Neural progenitor cell (in vitro differentiated cells): ENCODE results near the gene KIF26B. TPM values are rescaled to one million over a fixed set of nuclear protein-coding genes. Genes with fewer than 3 reads are reported as not detected.

Experiments
- DNase-seq: peaks from one replicate; pipeline ENCODE4 v3.0.0-alpha.2; 2016; ENCODE audit warnings: low spot score
- H2AFZ ChIP-seq: fragments of 200-600 bp; sonication (generic); replicated peaks from 2 replicates; pipeline ENCODE4 v1.6.1; 2016; ENCODE audit warnings: antibody characterized with exemption
- H3F3A ChIP-seq: fragments of 200-600 bp; sonication (generic); 2 replicates; pipeline ENCODE4 v1.6.1; 2016; ENCODE audit warnings: antibody characterized with exemption, low read depth
- H3K27ac ChIP-seq: fragments of 200-600 bp; sonication (generic); 2 replicates; pipeline ENCODE4 v1.5.1; 2016; ENCODE audit warnings: mild to moderate bottlenecking
- H3K27me3 ChIP-seq: fragments of 200-600 bp; sonication (generic); 2 replicates; pipeline ENCODE4 v1.6.1; 2016; ENCODE audit warnings: mild to moderate bottlenecking, moderate library complexity
- H3K36me3 ChIP-seq: fragments of 200-600 bp; sonication (generic); 2 replicates; pipeline ENCODE4 v1.5.1; 2016
- H3K4me1 ChIP-seq: fragments of 200-600 bp; sonication (generic); 2 replicates; pipeline ENCODE4 v1.6.1; 2016; ENCODE audit warnings: mixed run types
- H3K4me2 ChIP-seq: fragments of 200-600 bp; sonication (generic); 2 replicates; pipeline ENCODE4 v1.6.1; 2016
- H3K4me3 ChIP-seq: fragments of 200-600 bp; sonication (generic); 2 replicates; pipeline ENCODE4 v1.5.1; 2016
- H3K79me2 ChIP-seq: fragments of 200-600 bp; sonication (generic); 2 replicates; pipeline ENCODE4 v1.6.1; 2016; ENCODE audit warnings: low read depth
- H3K9ac ChIP-seq: fragments of 200-600 bp; sonication (generic); 2 replicates; pipeline ENCODE4 v1.6.1; 2016
- H3K9me3 ChIP-seq: fragments of 200-600 bp; sonication (generic); 2 replicates; pipeline ENCODE4 v1.5.1; 2016; ENCODE audit warnings: low read depth
- H4K20me1 ChIP-seq: fragments of 200-600 bp; sonication (generic); 2 replicates; pipeline ENCODE4 v1.6.1; 2016; ENCODE audit warnings: low read depth
- H3K27ac Mint-ChIP-seq: 3 replicates; pipeline ENCODE4 v1.8.0; 2021; ENCODE audit warnings: mixed read lengths
- H3K27me3 Mint-ChIP-seq: 2 replicates; pipeline ENCODE4 v1.8.0; 2022; ENCODE audit warnings: low read depth, mild to moderate bottlenecking, inconsistent platforms, moderate library complexity, mixed read lengths; ENCODE audit not compliant: insufficient read depth
- H3K36me3 Mint-ChIP-seq: 3 replicates; pipeline ENCODE4 v1.8.0; 2021; ENCODE audit warnings: mixed read lengths
- H3K4me1 Mint-ChIP-seq: 3 replicates; pipeline ENCODE4 v1.8.0; 2021; ENCODE audit warnings: mixed read lengths
- H3K4me3 Mint-ChIP-seq: 3 replicates; pipeline ENCODE4 v1.8.0; 2021; ENCODE audit warnings: mild to moderate bottlenecking, moderate library complexity, mixed read lengths
- H3K9me3 Mint-ChIP-seq: 3 replicates; pipeline ENCODE4 v1.8.0; 2020; ENCODE audit warnings: mixed read lengths
- CTCF ChIP-seq: fragments of 200-600 bp; sonication (generic); IDR thresholded peaks from 2 replicates; pipeline ENCODE4 v1.5.1; 2017; ENCODE audit warnings: antibody characterized with exemption, mild to moderate bottlenecking
- EZH2 ChIP-seq: fragments of 200-600 bp; sonication (generic); IDR thresholded peaks from 2 replicates; pipeline ENCODE4 v1.6.1; 2017; ENCODE audit warnings: antibody characterized with exemption, mild to moderate bottlenecking, moderate library complexity
- EZH2phosphoT487 ChIP-seq: fragments of 200-600 bp; sonication (generic); IDR thresholded peaks from 2 replicates; pipeline ENCODE4 v1.6.1; 2017; ENCODE audit warnings: antibody characterized with exemption
- total RNA-seq: library from RNA; depleted of rRNA; stranded (reverse); fragments of >200 nt; gene quantifications from 2 replicates; pipeline ENCODE4 v1.2.3, GENCODE V29; 2015; ENCODE audit warnings: low replicate concordance

Gene KIF26B
- total RNA-seq, 1 donor from 2014 or later: 0.47 TPM

DNA sequence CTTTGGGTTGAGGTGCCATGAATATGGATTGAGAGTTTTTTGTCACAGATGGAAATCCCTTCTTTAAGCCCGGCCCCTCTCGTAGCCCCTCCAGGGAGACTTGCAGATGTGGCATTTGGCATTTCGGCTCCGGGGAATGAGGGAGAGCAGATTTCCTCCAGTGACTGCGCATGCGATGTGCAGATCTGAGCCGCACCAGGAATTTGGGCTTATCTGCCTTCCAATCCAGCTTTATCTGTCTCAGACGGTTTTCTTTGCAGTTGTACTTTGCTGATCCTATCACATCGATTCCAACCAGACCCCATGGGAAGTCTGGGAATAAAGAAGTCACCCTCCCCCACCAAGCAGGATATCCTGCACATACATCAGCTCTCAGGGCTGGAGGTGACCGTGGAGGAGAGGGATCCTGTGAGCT, 11.7 kb downstream of the KIF26B start:
- Mint-ChIP-seq H3K27me3 (peaks cover 6% of the 10 kb centered on the region), H3K9me3 (peaks cover 9% of the 10 kb centered on the region), H3K36me3 (peaks cover 4% of the 10 kb centered on the region), H3K4me3 (peak overlapping the region; percentile 52), H3K27ac (no peak overlapping the region), H3K4me1 (peaks cover 15% of the 10 kb centered on the region)
- H3K4me2 ChIP-seq: peak overlapping the region; percentile 50
- no peaks in the 10 kb centered on the region for H3K36me3 ChIP-seq
- no peak overlapping the region for H3K4me3 ChIP-seq
- no peaks in the 10 kb centered on the region for H3F3A ChIP-seq
- no peak for DNase-seq
- no peak overlapping the region for H3K27ac ChIP-seq
- no peaks in the 10 kb centered on the region for H3K27me3 ChIP-seq
- H3K9ac ChIP-seq: no peak overlapping the region
- H2AFZ ChIP-seq: peak overlapping the region; percentile 51
- no peaks in the 10 kb centered on the region for H3K9me3 ChIP-seq
- TF ChIP-seq CTCF: no peak
- H4K20me1 ChIP-seq: no peaks in the 10 kb centered on the region
- H3K79me2 ChIP-seq: no peaks in the 10 kb centered on the region
- H3K4me1 ChIP-seq: peaks cover 12% of the 10 kb centered on the region

- Histone ChIP-seq H3K4me1 (peaks cover 12% of the 10 kb centered on the region), H4K20me1 (no peaks in the 10 kb centered on the region), H3K27me3 (no peaks in the 10 kb centered on the region), H3K79me2 (no peaks in the 10 kb centered on the region), H3K36me3 (no peaks in the 10 kb centered on the region), H3K9ac (no peak overlapping the region), H3K4me3 (no peak overlapping the region), H3K9me3 (no peaks in the 10 kb centered on the region), H3K27ac (no peak overlapping the region), H2AFZ (no peak overlapping the region), H3F3A (no peaks in the 10 kb centered on the region), H3K4me2 (no peak overlapping the region)
- DNase-seq: no peak
- Mint-ChIP-seq H3K9me3 (peaks cover 12% of the 10 kb centered on the region), H3K27ac (no peak overlapping the region), H3K36me3 (peaks cover 7% of the 10 kb centered on the region), H3K4me1 (peaks cover 11% of the 10 kb centered on the region), H3K27me3 (peaks cover 8% of the 10 kb centered on the region), H3K4me3 (no peak overlapping the region)
- TF ChIP-seq CTCF: no peak
- no peak for TF ChIP-seq EZH2
- TF ChIP-seq EZH2phosphoT487: no peak
Measured at GRCh38 chr1:245168086-245168485, 13.3 kb downstream of the KIF26B start.

DNA sequence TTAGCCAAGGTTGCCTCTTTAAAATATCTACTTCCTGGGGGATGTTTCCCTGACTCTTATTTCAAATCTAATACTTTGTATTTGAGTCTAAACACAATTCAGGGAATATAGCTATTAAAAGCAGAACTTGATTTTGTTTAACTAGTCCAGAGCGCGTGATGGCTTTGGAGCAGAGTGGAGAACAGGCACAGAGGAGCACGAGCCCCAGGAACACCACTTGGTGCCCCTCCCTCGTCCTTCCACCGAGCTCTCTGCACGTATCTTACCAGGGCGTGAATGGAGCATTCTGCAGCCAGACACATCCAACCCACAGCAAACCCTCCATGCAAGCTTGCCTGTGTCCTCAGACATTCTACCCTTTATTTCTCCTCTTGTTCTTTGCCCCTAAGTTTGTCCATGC, 14.1 kb downstream of the KIF26B start:
- no peaks in the 10 kb centered on the region for H3K9me3 ChIP-seq
- no peaks in the 10 kb centered on the region for H3K79me2 ChIP-seq
- H3K27me3 ChIP-seq: no peaks in the 10 kb centered on the region
- H3K9ac ChIP-seq: no peak overlapping the region
- H3K4me1 Mint-ChIP-seq: peaks cover 11% of the 10 kb centered on the region
- peaks cover 12% of the 10 kb centered on the region for H3K4me1 ChIP-seq
- H3K4me2 ChIP-seq: no peak overlapping the region
- H3K27ac ChIP-seq: no peak overlapping the region
- H3K36me3 ChIP-seq: no peaks in the 10 kb centered on the region
- no peak overlapping the region for H3K4me3 ChIP-seq
- DNase-seq: no peak
- H3K27me3 Mint-ChIP-seq: peaks cover 8% of the 10 kb centered on the region
- H3K27ac Mint-ChIP-seq: no peak overlapping the region
- TF ChIP-seq EZH2phosphoT487 (no peak), EZH2 (no peak), CTCF (no peak)
- no peak overlapping the region for H2AFZ ChIP-seq
- H3F3A ChIP-seq: no peaks in the 10 kb centered on the region
- H4K20me1 ChIP-seq: no peaks in the 10 kb centered on the region
- peaks cover 12% of the 10 kb centered on the region for H3K9me3 Mint-ChIP-seq
- peaks cover 7% of the 10 kb centered on the region for H3K36me3 Mint-ChIP-seq
- no peak overlapping the region for H3K4me3 Mint-ChIP-seq

DNA sequence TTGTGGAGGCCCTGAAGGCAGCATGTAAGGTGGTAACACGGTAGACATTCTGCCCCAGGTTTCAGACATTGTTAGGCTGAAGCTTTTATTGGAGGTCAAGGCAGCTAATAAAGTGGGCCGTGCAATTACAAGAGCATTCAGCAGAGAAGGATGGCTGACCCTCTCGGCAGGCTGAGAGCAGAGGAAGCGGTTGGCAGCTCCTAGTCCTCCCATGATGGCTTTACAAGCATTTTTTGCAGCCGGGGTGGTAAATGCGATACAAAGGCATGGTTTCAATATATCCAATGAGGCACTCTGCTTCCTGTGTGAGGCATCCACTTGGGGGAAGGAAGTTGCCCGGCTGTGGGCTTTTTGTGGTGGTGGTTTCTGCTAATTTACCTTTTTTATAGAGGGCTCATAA, 14.6 kb downstream of the KIF26B start:
- no peak overlapping the region for H3K9ac ChIP-seq
- H4K20me1 ChIP-seq: no peaks in the 10 kb centered on the region
- Mint-ChIP-seq H3K27me3 (peaks cover 8% of the 10 kb centered on the region), H3K36me3 (peaks cover 5% of the 10 kb centered on the region), H3K4me3 (no peak overlapping the region), H3K4me1 (peaks cover 11% of the 10 kb centered on the region), H3K27ac (no peak overlapping the region), H3K9me3 (peaks cover 11% of the 10 kb centered on the region)
- H3K4me3 ChIP-seq: no peak overlapping the region
- no peak overlapping the region for H3K27ac ChIP-seq
- H3K4me2 ChIP-seq: no peak overlapping the region
- no peaks in the 10 kb centered on the region for H3K36me3 ChIP-seq
- DNase-seq: no peak
- no peaks in the 10 kb centered on the region for H3K27me3 ChIP-seq
- H3F3A ChIP-seq: no peaks in the 10 kb centered on the region
- H3K79me2 ChIP-seq: no peaks in the 10 kb centered on the region
- H2AFZ ChIP-seq: no peak overlapping the region
- peaks cover 12% of the 10 kb centered on the region for H3K4me1 ChIP-seq
- H3K9me3 ChIP-seq: no peaks in the 10 kb centered on the region
- TF ChIP-seq EZH2phosphoT487 (no peak), CTCF (no peak)
